Tibial nerve (tissue), 4 donors: ENCODE measurements around the gene LTC4S. TPM values are rescaled to one million over a fixed set of nuclear protein-coding genes. Genes with fewer than 3 reads are reported as not detected.

Source experiments
- DNase-seq, 2 donors: peaks; one replicate each; pipeline ENCODE4 v3.0.0-alpha.2; 2019; ENCODE audit warnings: low spot score in 2 of 2
- H3K27ac ChIP-seq, 4 donors: fragments of 200-600 bp; sonication (generic) in 3 of 4; one replicate each; pipeline ENCODE4 v1.5.1; 2017 to 2019; ENCODE audit warnings: mild to moderate bottlenecking in 1 of 4
- H3K27me3 ChIP-seq, 2 donors: fragments of 200-600 bp; sonication (generic) in 1 of 2; one replicate each; pipeline versions ENCODE4 v1.5.1 to v1.6.0; 2017 to 2019
- H3K36me3 ChIP-seq, 3 donors: fragments of 200-600 bp; sonication (generic); one replicate each; pipeline ENCODE4 v1.5.1; 2018 to 2019
- H3K4me1 ChIP-seq, 4 donors: fragments of 200-600 bp; sonication (generic) in 3 of 4; one replicate each; pipeline ENCODE4 v1.5.1; 2017 to 2019
- H3K4me3 ChIP-seq, 4 donors: fragments of 200-600 bp; sonication (generic) in 3 of 4; one replicate each; pipeline ENCODE4 v1.5.1; 2017 to 2019; ENCODE audit warnings: mild to moderate bottlenecking in 1 of 4, moderate library complexity in 1 of 4
- H3K9me3 ChIP-seq, 4 donors: fragments of 200-600 bp; sonication (generic) in 3 of 4; one replicate each; pipeline ENCODE4 v1.5.1; 2017 to 2019
- EP300 ChIP-seq, 2 donors: sonication (generic); formaldehyde crosslinking; IDR thresholded peaks; one replicate each; pipeline ENCODE4 v1.6.1; 2017; ENCODE audit warnings: antibody characterized with exemption in 2 of 2, mild to moderate bottlenecking in 1 of 2
- POLR2A ChIP-seq, 2 donors: fragments of 450-650 bp; IDR thresholded peaks; one replicate each; pipeline ENCODE4 v1.6.1; 2017; ENCODE audit warnings: antibody characterized with exemption in 2 of 2, mild to moderate bottlenecking in 2 of 2, moderate library complexity in 2 of 2
- WGBS, 2 donors: methylation state at CpG; one replicate each; pipeline ENCODE4 v1.1.5; 2018; 5-methylcytosine and 5-hydroxymethylcytosine counted together
- total RNA-seq, 4 donors: library from RNA; depleted of rRNA; stranded (reverse); fragments of >200 nt; gene quantifications; one replicate each; pipeline ENCODE4 v1.1.0, GENCODE V29; 2016
- TF ChIP-seq, protein P1 (sequence below), 5 experiments: fragments of 200-600 bp in 3 of 5; fragments of 450-650 bp in 2 of 5; sonication (generic) in 3 of 5; IDR thresholded peaks; one replicate each; pipeline ENCODE4 v1.5.1; 2016 to 2019; ENCODE audit warnings: antibody characterized with exemption in 5 of 5, mild to moderate bottlenecking in 3 of 5, moderate library complexity in 2 of 5

Gene LTC4S
- total RNA-seq, 4 donors from 2014 or later, result 7.6 to 38.6 (median 18.4) TPM

DNA sequence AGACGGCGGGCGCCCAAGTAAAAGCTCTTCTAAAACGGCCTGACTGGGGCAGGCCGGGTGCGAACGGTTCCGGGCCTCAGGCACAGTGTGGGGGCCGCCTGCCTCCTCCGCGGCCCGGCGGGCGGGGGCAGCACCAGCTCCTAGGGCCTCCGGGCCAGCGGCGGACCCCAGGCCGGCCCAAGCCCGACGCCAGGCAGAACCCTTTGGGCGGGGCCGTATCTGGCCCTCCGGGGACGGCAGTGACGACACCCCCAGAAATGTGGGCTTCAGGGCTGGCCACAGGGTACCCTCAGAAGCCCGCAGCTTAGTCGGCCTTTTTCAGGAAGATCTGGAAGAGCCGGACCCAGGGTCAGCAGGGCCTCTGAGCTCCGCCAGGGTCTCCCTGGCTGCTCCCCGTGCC lies 4.0 kb downstream of the LTC4S start:
- peaks cover 2 to 47% (median 14%) of the 10 kb centered on the region in 3 donors for H3K36me3 ChIP-seq
- H3K4me3 ChIP-seq, result no peak overlapping the region
- 90 to 94% methylated on average over 23 to 30 of the region's 30 CpGs for WGBS, 2 donors
- DNase-seq, result no peak
- TF ChIP-seq EP300 (IDR thresholded peaks at IDR 0.05), result no peak
- TF ChIP-seq, protein P1, sequence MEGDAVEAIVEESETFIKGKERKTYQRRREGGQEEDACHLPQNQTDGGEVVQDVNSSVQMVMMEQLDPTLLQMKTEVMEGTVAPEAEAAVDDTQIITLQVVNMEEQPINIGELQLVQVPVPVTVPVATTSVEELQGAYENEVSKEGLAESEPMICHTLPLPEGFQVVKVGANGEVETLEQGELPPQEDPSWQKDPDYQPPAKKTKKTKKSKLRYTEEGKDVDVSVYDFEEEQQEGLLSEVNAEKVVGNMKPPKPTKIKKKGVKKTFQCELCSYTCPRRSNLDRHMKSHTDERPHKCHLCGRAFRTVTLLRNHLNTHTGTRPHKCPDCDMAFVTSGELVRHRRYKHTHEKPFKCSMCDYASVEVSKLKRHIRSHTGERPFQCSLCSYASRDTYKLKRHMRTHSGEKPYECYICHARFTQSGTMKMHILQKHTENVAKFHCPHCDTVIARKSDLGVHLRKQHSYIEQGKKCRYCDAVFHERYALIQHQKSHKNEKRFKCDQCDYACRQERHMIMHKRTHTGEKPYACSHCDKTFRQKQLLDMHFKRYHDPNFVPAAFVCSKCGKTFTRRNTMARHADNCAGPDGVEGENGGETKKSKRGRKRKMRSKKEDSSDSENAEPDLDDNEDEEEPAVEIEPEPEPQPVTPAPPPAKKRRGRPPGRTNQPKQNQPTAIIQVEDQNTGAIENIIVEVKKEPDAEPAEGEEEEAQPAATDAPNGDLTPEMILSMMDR (IDR thresholded peaks at IDR 0.05), result no peak
- TF ChIP-seq POLR2A (IDR thresholded peaks at IDR 0.05), result no peak
- H3K9me3 ChIP-seq, result no peaks in the 10 kb centered on the region
- H3K4me1 ChIP-seq, result peaks cover 0 to 58% (median 47%) of the 10 kb centered on the region in 4 donors
- no peak overlapping the region for H3K27ac ChIP-seq
- no peaks in the 10 kb centered on the region for H3K27me3 ChIP-seq

DNA sequence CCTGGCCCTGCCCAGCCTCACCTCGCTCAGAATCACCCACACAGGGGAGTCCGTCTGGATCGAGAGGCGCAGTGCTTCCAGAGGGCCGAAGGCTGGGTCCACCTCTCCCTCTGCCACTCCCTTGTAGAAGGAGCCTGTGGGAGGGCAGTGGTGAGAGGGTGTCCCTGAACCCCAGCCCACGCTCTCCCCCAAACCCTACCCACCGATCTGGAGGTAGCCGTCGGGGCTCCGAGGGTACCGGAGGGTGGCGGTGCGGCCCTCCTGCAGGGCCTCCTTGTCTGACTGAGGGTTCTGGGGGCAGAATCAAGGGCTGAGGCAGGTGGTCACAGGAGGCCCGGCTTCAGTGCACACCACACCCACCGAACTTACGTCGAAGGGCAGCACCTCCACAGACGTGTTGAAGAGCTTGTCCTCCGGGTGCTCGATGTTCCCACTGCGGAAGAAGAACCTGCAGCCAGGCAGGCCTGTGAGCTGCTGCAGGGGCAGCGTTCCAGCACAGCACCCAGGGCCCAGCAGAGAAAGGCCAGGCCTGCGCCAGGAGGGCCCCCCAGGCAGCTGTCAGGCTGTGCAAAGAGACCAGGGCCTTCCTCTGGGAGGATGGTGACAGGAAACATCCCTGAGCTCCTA lies 4.5 kb downstream of the LTC4S start:
- no peaks in the 10 kb centered on the region for H3K9me3 ChIP-seq
- no peaks in the 10 kb centered on the region for H3K27me3 ChIP-seq
- peaks cover 2 to 47% (median 14%) of the 10 kb centered on the region in 3 donors for H3K36me3 ChIP-seq
- 89 to 90% methylated on average over 19 to 21 of the region's 23 CpGs for WGBS, 2 donors
- DNase-seq, result no peak
- TF ChIP-seq EP300 (IDR thresholded peaks at IDR 0.05) (no peak), POLR2A (IDR thresholded peaks at IDR 0.05) (no peak)
- TF ChIP-seq, protein P1 (IDR thresholded peaks at IDR 0.05), result no peak
- peaks cover 0 to 58% (median 48%) of the 10 kb centered on the region in 4 donors for H3K4me1 ChIP-seq
- no peak overlapping the region for H3K27ac ChIP-seq
- no peak overlapping the region for H3K4me3 ChIP-seq

DNA sequence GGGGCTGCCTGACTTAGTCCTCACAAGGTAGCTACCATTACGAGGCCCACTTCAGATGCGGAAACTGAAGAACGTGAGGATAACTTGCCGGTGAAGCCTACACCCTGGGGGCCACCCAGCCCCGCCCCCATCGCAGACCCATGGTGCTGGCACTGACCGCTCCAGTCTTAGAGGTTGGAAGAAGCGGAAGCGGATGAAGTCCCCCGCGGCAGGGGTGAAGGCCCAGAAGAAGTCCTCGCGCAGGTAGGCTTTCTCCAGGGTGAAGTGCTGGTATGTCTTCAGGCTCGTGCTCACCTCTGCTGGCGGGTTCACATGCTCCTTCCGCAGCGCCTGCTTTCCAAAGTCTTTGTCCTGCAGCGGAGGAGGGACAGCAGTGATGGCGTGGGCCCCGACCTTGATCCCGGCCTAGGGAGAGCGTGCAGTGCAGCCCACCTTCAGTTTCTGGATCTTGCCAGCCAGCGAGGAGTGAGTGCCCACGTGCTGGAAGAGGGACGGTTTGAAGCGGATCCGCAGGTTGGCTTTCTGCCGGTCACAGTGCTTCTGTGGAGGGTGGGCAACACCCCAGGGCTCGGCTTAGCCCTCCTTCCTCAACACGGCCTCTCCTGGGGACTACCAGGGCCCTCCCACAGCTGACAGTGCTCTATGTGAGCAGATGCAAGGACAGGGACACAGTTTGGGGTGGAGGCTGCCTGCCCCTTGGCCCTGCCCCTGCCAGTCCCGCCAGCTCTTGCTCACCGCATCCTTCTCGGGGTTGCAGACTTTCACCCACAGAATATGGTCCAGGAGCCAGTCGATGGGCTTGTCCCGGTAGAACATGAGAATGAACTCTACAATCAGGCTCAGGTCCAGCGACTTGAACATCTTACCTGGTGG lies 5.2 kb downstream of the LTC4S start:
- no peak for DNase-seq
- no peak overlapping the region for H3K4me3 ChIP-seq
- H3K9me3 ChIP-seq, result no peaks in the 10 kb centered on the region
- peaks cover 0 to 58% (median 47%) of the 10 kb centered on the region in 4 donors for H3K4me1 ChIP-seq
- TF ChIP-seq EP300 (IDR thresholded peaks at IDR 0.05) (no peak), POLR2A (IDR thresholded peaks at IDR 0.05) (no peak)
- TF ChIP-seq, protein P1 (IDR thresholded peaks at IDR 0.05), result no peak
- no peak overlapping the region for H3K27ac ChIP-seq
- H3K27me3 ChIP-seq, result no peaks in the 10 kb centered on the region
- WGBS, 2 donors, result 91 to 93% methylated on average over 32 to 34 of the region's 36 CpGs
- peaks cover 2 to 47% (median 14%) of the 10 kb centered on the region in 3 donors for H3K36me3 ChIP-seq

DNA sequence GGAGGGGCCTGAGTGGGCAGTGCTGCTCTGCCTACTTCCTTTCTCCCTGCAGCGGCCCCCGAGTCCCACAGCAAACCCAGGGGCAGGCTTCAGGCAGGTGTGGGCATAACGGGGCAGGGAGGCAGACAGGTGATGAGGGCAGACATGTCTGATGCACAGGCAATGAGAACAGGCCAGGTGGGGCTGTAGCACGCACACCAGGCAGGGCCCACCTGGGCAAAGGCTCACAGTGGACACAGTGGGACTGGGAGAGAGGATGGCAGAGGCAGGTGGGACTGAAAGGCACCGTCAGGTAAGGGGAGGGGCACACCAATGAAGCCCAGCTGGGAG lies 5.8 kb downstream of the LTC4S start:
- peaks cover 2 to 47% (median 14%) of the 10 kb centered on the region in 3 donors for H3K36me3 ChIP-seq
- H3K4me3 ChIP-seq, result no peak overlapping the region
- H3K27me3 ChIP-seq, result no peaks in the 10 kb centered on the region
- no peak for DNase-seq
- H3K9me3 ChIP-seq, result no peaks in the 10 kb centered on the region
- 87 to 92% methylated on average over 5 of the region's 5 CpGs for WGBS, 2 donors
- H3K27ac ChIP-seq, result no peak overlapping the region
- H3K4me1 ChIP-seq, result peaks cover 0 to 58% (median 47%) of the 10 kb centered on the region in 4 donors
- TF ChIP-seq POLR2A (IDR thresholded peaks at IDR 0.05) (no peak), EP300 (IDR thresholded peaks at IDR 0.05) (no peak)
- TF ChIP-seq, protein P1 (IDR thresholded peaks at IDR 0.05), result no peak
